SK-N-DZ (cell line): ENCODE measurements around the gene AGPAT4.

Experiments used
- DNase-seq: peaks from one replicate; pipeline ENCODE4 v3.0.0-alpha.2; 2015; ENCODE audit warnings: low spot score

AGPAT4 gene

GRCh38 chr6:161255518-161255917 is 18.3 kb downstream of the AGPAT4 start:
- DNase-seq = no peak

GRCh38 chr6:161254464-161255253 is 19.2 kb downstream of the AGPAT4 start:
- DNase-seq = peak; percentile 90

GRCh38 chr6:161254126-161254463 is 19.8 kb downstream of the AGPAT4 start:
- DNase-seq = no peak

GRCh38 chr6:161251345-161251744 is 22.5 kb downstream of the AGPAT4 start:
- DNase-seq = no peak

GRCh38 chr6:161249327-161249726 is 24.5 kb downstream of the AGPAT4 start:
- DNase-seq = no peak

DNA sequence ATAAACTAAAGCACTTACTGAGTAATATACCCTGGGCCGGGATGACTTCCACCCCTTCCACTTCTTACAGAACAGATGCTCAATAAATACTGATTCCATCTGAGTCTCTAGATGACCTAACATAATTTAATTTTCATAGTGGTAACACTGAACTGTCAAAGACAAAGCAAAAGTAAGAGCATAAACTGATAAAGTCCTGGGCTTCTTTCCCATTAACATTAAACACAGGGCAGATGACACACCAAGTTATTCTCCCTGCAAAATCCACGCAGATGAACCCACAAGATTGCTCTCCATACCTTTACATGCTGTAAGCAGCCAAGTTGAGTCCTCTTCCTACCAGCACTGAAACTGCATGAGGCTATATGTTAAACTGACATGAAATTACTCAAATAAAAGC is 27.1 kb downstream of the AGPAT4 start:
- peak; percentile 66 for DNase-seq

DNA sequence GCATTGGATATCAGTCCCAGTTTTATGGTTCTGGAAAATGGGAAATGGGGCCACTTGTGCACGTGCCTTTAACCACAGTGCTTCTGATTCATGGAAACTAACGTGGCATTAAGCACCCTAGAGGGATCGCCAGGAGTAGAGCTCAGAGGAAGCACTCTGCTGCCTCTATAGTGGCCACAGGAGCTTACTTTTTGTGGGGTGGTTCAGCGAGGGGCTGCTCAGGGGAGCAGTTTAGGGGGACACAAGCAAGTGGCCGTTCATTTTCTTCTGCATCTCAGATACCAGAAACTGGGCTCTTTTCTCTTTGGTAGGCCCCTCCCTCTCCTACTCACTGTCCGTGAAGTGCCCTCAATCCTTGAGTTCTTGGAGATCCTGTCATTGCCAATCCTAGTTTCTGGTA is 28.5 kb downstream of the AGPAT4 start:
- no peak for DNase-seq

GRCh38 chr6:161244725-161245124 is 29.1 kb downstream of the AGPAT4 start:
- DNase-seq = no peak

DNA sequence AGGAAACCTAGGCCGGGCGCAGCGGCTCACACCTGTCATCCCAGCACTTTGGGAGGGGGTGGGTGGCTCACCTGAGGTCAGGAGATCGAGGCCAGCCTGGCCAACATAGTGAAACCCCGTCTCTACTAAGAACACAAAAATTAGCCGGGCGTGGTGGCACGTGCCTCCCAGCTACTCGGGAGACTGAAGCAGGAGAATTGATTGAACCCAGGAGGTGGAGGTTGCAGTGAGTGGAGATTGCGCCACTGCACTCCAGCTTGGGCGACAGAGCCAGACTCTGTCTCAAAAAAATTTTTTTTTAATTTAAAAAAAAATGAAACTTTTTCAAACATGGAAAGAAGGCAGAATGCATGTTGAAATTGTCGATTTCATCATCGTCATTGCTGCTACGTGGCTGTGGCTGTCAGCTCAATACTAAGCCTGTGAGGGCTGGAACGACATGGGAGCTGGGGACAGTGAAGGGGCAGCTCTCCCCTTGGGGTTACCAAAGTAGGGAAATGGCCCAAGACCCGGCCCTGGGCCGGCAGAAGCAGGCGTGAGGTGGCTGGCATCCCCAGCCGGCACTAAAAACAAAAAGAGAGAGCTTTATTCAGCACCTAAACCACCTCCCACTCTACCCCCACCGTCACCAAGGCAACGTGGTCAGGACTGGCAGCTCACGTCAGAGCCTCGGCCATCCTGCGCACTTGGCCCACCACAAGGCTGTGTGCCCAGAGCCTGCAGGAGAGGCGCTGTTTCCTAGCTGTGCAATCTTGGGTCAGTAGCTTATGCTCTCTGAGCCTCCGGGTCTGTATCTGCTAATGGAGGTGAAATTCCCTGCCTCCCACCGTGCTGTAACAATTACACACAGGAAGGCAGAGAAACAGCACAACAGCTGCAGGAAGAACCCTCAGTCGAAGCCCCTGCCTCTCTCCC is 30.8 kb downstream of the AGPAT4 start:
- DNase-seq = no peak

DNA sequence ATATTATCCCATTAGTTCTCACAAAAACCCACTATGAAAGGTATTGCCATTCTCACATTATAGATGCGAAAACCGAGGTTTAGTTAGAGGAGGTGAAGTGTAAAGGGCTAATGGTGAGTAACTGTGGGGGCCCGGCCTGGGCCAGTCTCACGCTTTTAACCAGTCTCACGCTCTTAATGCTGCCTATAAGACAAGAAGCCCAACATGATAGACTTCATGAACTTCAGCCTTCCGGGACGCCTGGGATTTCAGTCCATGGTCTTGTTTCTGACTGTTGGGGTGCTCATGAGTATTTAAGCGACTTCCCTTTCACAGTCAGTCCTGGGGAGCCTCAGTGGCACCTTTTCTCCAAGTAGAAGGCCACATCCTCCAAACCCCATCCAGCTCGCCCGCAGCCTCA is 31.7 kb downstream of the AGPAT4 start:
- no peak for DNase-seq

- no peak for DNase-seq
Measured at GRCh38 chr6:161239001-161239400, 34.9 kb downstream of the AGPAT4 start.

DNA sequence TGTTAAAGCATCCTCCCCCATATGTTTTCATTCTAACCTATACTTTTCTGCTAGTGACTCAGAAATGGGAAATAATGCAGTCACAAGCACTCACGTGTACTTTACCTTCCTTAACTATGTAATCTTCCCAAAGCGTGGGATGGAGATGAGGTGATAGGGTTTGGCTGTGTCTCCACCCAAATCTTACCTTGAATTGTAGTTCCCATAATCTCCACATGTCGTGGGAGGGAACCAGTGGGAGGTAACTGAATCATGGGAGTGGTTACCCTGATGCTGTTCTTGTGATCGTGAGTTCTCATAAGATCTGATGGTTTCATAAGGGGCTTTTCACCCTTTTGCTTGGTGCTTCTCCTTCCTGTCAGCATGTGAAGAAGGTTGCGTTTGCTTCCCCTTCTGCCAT is 35.4 kb downstream of the AGPAT4 start:
- DNase-seq = no peak

GRCh38 chr6:161238081-161238480 is 35.8 kb downstream of the AGPAT4 start:
- no peak for DNase-seq

- no peak for DNase-seq
Measured at GRCh38 chr6:161237176-161237575, 36.7 kb downstream of the AGPAT4 start.

DNA sequence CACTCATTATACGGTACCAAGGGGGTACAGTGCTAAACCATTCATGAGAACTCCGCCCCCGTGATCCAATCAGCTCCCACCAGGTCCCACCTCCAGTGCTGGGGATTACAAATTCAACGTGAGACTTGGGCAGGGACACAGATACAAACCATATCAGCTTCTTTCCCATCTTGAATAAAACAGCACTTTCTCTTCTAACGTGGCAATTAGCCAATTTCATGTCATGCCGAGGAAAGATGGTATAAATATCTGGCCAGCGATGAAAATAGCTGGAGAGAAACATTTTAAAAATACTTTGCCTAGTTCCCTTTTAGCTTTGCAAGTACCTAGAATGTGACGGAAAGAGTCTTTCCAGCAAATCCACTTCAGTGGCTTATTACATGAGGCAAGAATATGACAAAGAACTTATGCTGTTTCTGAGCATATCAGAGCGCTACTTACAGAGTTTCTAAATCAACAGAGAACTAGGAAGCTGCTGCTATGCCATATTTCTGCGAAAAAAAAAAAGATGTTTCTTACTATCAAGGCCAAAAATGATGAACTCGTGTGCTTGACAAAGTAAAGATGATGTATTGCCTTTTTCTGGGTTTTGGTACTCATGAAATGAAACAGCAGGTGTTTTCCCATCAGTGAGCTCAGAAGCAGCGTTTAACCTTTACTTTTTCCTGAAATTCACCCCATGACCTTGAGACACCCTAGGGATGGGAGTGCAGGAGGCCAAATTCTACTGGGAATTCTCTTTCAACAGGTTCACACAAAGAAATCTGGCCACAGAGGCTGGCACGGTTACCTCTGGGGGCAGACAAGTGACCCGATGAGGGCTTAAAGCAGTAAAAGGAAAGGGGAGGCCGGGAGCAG is 37.9 kb downstream of the AGPAT4 start:
- DNase-seq = no peak

GRCh38 chr6:161233986-161234661 is 39.7 kb downstream of the AGPAT4 start:
- DNase-seq = no peak

- no peak for DNase-seq
Measured at GRCh38 chr6:161232467-161232866, 41.4 kb downstream of the AGPAT4 start.

GRCh38 chr6:161232010-161232409 is 41.9 kb downstream of the AGPAT4 start:
- DNase-seq = no peak

GRCh38 chr6:161230339-161230738 is 43.5 kb downstream of the AGPAT4 start:
- no peak for DNase-seq

- no peak for DNase-seq
Measured at GRCh38 chr6:161228921-161229591, 44.8 kb downstream of the AGPAT4 start.

DNA sequence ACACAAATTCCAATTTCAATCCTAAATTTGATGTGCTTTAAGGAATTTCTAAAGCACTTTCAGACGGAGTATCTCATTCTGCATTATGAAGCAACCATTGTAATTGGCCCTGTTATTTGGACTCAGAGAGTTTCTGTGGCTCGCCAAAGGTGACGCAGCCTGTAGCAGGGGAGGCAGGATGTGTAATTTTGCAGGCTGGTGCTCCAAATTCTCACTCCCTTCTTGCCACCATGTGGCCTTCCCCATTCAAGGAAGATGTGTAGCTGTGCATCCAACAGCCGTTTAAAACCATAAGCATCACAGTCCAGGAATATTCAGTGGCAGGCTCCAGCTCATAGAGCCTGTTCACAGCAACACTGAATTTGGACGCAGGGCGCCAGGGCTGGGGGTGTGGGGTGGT is 45.8 kb downstream of the AGPAT4 start:
- no peak for DNase-seq
